Measurements from ENCODE around the gene COL18A1.

The COL18A1 gene

DNA sequence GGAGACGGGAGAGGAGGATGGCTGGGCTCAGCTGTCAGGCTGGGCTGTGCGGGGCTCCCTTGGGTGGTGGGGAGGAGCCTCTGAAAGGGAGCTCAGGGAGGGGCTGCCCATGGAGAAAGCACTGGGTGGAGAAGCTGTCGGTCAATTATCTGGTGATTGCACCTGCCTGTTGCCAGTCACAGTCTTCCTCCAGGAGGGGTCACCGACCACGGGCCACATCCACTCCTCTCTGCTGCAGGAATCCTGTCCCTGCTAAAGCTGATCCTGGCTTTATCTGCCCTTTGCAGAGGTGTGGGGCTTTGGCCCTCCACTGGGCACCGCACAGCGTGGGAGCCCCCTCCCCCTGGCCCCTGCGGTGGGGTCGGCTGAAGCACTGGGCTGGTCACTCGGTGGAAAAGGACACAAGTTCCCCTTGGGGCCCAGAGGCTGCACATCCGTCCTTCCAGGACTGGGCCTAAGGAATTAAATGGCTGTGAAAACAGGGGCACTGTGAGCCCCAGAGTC is 21.8 kb upstream of the COL18A1 start:
- no peak for DNase-seq (ENCODE audit: low read depth)

DNA sequence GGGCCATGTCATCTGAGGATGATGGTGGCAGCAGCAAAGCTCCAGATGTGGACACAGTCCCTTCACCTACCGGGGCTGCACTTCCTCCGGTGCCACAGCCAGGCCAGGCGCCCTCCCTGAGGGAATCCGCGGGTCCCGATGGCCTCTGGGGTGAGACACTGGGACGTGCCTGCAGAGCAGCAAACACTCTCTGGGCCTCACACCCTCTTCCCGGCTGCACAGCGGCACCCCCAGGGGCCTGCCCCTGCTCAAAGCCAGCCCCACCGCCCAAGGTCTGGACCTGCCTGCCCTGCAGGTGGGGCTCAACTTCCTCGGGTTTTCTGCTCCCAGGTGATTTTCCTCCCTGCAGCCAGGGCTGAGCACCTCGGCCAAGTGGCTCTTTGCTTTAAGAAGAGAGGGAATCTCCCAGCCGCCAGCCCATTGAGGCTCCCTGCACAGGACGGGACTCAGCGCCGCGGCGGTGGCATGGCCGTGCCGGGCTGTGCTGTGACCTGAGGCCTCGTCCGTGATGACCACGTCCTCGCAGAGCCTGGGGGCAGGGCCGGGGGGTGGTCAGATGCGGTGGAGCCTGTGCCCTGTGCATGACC is 21.3 kb upstream of the COL18A1 start:
- no peak for DNase-seq (ENCODE audit: low read depth)

DNA sequence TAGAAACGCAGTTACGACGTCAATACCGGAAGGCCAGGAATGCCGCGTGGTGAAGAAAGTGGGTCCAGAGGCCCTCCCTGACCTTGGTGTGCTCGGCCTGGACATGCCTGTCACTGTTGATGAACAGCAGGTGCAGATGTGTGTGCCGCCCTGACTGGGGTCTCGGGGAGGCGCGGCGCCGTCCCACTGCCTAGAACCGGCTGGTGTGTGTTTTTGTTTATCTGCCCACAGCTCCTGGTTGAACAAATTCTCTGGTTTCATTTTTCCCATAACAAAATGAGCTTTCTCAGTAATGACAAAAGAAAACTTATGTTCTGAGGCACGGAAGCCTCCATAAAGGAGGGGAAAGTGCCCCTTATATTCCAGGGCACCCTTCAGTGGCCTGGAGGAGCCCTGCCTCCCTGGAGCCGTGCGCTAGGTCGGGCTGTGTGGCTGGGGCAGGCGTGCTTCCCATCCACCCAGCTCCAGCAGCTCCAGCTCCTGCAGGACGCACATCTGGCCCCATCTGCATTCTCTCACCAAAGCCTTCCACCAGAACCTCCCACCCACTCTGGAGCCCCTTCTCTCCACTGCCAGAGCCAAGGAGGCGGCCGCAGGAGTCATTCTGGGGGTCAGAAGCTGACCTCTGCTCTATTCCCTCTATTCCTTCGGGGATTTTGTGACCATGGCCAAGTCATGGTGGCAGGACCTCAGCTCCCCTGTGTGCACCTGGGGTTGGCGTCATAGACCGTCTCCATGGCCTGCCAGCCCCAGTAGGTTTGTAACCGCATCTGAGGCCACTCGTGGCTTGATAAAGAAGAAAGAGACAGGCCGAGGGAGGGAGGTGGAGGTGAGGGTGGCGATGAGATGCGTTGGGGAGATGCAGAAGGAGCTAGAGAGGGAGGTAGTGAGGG is 20.1 kb upstream of the COL18A1 start:
- DNase-seq (ENCODE audit: low read depth), result no peak

DNA sequence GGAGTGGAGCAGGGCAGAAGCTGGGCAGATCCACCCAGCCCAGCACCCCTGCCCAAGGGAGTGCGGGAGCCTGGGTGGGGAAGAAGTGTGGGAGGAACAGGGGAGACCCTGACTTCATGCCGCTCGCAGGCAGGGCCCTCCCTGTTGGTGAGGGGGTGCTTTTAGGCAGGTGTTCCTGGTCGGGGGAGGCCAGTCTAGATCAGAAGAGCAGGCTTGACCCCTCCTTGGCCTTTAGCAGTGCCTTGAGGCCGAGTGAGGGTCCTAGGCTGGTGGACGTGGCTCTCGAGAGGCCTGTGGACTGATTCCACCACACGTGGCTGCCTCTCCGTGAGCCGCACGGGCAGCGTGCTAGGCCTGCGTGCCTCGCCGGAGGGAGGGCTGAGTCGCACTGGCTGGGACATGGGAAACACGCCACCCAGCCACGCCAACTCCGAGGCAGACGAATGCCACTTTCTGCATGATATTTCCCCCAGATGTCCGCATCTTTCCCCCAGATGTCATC is 19.4 kb upstream of the COL18A1 start:
- DNase-seq (ENCODE audit: low read depth), result no peak

DNA sequence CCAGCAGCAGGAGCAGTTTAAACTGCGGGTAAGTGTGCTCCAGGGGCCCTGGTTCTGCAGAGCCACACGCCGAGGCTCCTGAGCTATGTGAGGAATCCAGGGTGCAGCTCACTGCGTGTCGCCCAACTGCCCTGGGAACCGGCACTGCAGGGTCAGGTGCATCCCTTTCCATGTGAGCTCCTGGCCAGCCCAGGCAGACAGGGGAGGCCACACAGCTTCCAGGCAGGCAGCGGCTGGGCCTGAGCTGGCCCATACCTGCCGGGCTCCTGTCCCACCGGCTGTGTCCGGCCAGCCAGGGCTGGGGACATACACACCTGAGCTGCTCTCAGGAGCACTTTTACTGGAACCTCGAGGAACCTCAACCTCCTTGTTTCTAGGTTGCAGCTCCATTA is 18.6 kb upstream of the COL18A1 start:
- DNase-seq (ENCODE audit: low read depth), result no peak

DNA sequence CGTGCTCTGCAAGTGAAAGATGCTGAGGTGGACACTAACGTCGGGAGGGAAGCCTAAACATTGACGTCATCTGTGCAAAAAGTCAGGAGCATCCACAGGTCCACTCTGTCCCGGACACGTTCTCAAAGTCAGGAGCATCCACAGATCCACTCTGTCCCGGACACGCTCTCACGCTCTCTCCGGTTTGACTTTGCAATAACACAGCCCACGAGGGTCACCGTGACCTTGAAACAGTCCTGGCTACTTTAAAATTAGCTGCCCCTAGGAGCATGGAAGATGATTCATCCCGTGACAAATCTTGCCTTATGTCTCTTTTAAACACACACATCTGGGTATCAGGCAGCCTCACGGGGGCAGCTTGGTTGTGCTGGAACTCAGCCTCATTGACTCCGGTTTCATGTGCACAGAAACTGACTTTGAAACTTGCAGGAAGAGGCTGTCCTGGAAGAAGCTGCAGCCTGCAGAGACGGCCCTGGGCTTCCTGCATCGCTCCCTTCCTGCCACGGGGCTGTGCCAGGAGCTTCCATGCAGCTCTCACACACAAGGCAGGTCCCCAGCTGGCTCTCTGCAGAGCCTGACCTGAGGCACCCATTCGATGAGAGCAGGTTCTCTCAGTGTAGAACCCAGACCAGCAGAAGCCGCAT is 18.1 kb upstream of the COL18A1 start:
- no peak for DNase-seq (ENCODE audit: low read depth)

DNA sequence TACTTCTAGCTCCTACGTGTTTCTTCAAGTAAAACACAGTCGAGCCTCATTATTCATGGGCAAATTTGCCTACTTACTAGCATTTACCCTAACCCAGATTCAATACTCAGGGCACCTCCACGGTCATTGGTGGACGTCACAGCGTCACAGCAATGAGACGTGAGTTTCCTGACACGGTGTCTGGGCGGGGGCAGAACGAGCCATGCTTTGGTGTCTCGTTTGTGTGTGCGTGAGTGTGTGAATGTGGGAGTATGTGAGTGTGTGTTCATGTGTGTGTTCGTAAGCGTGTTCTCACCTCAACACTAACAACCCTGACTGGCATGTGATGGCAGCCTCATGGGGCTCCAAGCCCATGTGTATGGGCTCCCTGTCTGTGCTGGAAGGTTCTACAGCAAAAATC is 17.5 kb upstream of the COL18A1 start:
- no peak for DNase-seq (ENCODE audit: low read depth)

DNA sequence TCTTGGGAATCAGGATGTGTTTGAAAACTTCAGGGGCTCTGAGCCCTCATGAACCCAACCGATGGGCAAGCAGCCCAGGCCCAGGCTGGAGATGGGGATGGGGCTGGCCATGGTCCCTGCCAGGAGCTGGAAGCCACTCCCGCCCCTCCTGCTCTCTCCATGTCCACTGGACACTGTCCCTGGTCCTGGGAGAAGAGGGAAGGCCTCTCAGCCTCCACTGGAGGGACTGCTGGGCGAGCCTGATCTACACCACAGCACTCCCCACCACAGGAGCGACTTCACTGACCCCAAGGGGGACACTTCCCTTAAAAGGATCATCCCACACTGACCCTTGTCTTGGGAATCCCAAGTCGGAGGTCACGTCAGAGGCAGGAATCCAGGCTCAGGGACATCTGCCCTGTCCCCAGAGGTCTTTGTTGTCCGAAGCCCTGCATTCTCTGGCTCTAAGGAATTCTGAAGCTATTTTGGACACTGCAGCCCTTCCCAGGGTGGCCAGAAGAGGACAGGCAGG is 16.9 kb upstream of the COL18A1 start:
- DNase-seq (ENCODE audit: low read depth), result no peak

DNA sequence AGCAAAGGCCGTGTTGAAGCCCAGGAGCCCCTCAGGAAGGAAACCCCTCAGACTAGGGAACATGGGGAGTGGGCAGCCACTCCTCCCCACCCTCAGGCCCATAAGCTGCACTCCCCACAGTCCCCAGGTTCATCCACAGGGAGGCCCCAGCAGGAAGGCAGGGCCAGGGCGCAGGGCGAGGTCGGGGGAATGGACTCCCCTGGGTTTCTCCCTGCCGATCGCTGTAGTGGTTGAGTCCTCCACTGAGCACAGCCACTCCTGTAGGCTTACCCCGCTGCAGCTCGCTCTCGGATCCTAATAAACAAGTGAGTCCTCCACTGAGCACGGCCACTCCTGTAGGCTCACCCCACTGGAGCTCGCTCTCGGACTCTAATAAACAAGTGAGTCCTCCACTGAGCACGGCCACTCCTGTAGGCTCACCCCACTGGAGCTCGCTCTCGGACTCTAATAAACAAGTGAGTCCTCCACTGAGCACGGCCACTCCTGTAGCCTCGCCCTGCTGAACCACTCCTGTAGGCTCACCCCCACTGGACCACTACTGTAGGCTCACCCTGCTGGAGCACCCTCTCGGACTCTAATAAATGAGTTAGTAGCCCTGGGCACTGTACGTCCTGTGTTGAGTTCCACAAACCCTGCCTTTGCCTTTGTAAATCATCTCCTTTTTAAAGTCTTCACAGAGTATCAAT is 16.2 kb upstream of the COL18A1 start:
- DNase-seq (ENCODE audit: low read depth), result no peak

DNA sequence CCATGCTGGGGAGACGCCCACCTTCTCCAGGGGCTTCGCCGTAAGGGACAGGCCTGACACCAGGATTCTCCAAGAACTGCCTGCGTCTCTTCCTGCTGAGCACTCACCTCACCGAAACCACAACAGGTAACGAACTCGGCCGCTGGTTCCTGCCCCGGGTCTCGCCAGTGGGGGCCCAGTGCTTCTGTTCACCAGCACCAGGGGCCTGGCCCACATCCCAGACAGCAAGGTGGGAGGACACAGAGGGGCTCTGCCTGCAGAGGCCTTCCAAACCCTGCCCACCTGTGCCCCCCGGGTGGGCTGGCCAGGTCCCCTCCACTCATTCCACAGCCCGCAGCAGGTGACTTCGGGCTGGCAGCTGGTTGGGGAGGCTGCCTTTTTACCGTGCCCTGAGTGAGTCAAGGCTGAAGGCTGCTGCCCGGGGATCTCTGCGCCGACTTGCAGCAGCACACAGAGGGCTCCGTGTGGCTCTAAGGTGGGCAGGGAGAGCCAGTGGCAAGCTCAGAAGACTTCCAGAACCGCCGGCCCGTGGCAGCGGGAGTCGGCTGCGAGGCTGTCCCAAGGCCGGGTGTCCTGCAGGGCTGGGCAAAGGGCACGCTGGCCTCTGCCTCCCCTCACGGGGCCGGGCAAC is 14.7 kb upstream of the COL18A1 start:
- DNase-seq (ENCODE audit: low read depth), result no peak

DNA sequence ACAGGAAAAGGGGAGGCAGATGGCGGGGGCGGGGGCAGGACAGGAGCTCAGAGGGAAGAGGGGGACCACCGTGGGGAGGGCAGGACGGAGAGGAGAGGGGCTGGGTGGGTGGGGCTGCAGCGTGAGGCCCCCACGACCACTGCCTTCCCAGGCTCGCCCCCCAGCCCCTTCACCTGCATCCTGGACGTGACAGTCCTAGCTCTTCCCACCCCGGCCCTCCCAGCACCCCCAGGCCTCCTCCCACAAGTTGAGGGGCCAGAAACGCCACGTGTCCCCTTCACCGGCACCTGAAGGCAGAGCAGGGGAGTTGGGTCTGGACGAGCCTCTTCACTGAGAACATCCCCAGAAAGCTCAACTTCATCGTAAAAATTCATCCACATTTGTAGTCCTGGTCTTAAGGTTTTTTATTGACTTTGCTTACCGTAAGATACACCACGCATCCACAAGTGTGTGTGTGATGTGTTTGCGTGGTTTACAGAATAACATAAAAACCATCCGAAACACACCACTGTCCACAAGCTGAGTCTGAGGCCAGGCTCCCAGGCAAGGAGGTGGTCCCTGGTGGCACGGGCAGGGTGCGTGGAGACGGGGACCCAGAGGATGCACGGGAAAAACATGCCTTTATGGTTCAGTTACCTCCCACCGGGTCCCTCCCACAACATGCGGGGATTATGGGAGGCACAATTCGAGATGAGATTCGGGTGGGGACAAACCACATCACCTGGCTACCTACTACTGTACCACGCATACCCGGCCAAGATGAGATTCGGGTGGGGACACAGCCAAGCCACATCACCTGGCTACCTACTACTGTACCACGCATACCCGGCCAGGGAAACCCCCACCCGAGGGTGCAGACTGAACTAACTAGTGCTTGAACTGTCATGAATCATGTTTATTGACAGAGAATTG is 13.9 kb upstream of the COL18A1 start:
- no peak for DNase-seq (ENCODE audit: low read depth)

DNA sequence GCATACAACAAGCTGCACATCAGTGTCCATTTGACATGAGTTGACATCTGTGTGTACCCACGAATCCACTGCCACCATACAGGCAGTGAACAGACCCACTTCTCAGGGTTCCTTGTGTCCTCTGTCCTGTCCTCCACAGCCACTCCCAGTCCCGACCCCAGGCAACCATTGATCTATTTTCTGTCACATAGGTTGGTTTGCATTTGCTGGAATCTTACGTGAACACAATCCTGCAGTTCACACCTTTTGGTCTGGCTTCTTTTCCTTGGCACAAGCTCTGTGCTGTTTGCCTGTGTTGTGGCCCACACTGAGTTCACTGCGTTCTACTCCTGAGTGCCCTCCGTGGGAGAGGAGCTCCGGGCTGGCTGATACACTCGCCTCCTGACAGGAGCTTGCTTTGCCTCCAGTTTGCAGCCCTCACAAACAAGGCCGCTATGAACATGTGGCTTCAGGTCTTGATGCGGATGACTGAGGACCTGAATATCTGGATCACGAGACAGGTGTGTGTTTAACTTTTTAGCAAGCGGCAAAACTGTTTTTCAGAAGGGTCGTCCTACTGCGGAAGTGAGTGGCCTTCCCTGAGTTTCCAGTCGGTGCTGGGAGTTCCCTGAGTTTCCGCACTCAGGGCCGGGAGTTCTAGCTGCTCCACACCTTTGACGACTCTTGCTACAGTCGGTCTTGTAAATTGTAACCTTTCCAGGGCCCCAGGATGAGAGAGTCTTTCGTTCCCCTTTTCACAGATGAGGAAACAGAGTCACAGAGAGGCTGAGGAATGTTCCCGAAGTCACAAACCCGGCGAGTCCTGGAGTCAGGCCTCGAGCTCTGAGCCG is 13.0 kb upstream of the COL18A1 start:
- no peak for DNase-seq (ENCODE audit: low read depth)

DNA sequence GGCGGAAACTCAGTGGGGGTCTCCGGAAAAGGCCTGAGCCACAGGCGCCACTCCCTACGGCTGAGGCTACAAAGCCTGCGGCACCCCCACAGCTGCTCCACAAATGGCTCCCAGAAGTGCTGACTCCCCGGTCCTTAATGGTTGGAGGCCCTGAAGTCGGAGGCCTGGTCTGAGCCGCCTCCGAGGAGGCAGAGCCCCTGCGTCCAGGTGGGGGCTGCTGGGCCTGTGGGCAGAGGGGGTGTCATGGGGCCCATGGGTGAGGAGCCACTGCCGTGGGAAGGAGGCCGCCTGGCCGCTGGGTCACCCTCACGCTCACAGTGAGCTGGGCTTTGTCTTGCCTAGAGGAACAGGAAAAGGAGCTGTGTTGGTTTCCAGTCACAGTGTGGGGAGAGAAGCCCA is 12.4 kb upstream of the COL18A1 start:
- DNase-seq (ENCODE audit: low read depth), result no peak

DNA sequence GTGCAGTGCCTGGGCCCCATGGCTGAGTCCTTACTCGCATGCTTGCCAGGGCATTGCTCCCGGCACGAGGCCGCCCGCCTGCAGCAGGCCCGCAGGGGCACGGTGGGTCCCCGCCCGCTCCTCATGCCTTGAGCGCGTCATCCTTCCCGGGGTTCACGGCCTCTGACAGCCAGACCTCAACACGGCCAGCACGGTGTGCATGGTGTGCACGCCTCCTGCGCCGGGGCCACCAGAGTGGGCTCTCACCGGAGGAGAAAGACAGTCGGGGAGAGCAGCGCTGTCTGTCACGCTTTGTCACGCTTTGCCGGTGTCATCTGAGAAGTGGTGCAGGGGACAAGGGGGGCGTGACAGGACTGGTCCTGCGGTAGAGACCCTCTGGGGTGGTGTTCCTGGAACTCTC is 11.9 kb upstream of the COL18A1 start:
- DNase-seq (ENCODE audit: low read depth), result no peak

DNA sequence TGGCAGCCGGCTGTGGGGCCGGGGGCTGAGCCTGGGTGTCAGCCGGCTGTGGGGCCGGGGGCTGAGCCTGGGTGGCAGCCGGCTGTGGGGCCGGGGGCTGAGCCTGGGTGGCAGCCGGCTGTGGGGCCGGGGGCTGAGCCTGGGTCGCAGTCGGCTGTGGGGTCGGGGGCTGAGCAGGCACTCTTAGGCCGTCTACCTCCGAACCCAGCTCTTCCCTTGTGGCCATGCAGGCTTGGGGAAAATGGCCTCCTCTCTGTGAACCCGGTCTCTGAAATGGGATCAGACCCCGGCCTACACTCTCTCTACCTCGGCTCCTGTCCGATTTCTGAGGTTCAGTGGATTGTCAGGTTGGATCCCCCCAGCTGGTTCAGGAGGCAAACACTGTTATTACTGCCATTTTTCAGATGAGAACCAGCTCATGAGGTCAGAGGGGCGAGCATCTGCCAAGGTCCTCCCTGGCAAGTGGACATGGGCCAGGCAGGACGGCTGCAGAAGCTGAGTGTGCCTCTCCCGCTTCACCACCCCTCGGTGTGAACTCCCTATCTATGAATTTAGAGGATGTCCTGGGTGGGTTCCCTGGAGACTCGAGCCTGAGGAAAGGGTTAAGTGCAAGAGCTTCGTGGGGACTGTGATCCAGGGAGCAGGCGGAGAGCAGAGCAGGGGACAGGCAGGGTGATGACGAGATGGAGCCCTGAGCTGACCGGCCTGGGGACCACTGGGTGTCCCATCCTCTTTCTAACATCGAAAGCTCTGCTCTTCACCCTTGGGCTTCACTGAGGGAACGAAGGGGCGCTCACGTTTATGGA is 10.9 kb upstream of the COL18A1 start:
- no peak for DNase-seq (ENCODE audit: low read depth)

DNA sequence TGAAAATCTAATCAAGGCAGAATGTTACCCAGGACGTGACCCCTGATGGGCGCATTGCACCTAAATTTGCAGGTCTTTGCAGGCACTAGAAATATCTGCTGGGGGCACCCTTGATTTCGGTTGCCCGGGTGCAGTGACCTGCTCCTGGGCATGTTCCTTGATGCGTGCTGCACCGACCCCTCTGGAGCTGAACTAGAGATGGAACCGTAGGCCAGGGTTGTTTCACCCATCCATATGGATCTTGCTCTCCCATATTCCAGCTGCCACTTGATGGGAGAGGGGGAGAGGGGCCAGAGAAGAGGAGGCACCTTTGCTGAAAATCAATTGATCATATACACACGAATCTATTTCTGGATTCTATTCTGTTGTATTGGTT is 8.4 kb upstream of the COL18A1 start:
- DNase-seq (ENCODE audit: low read depth), result no peak

DNA sequence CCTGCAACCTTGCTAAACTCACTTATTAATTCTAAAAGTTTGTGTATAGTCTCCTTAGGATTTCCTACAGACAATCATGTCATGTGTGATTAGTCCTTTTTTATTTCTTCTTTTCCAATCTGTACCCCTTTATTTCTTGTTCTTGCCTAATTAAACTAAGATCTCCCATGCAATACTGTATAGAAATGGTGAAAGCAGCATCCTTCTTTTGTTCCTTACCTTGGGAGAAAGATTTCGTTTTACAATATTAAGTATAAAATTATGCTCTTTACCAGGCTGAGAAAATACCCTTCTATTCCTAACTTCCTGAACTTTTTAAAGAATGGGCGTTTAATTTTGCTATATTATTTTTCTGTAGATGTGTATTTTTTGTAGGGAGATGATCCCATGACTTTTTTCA is 7.6 kb upstream of the COL18A1 start:
- DNase-seq (ENCODE audit: low read depth), result no peak

DNA sequence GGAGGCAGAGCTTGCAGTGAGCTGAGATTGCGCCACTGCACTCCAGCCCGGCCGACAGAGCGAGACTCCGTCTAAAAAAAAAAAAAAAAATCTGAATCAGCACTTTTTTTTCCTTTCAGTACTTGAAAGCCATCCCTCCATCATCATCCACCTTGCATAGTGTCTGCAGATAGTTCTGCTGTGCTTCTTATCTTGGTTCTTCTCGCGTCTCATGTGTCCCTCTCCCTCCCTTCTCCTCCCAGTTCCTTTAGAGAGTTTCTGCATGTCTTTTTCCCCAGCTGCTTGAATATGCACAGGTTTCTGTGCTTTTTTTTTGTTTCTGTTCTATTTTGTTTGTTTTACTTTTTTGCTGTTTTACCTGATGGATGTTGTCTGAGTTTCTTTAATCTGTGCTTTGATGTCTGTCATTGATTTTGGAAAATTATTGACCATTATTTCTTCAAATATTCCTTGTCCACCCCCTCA is 3.9 kb upstream of the COL18A1 start:
- DNase-seq (ENCODE audit: low read depth), result no peak
